DND-41 (cell line): ENCODE data around the gene ATP6V1G3.

Experiments
- ATAC-seq: fragments of 200-7000 bp; cut with Tn5 transposase; 3 replicates; pipeline ENCODE4 v1.9.1; 2021; ENCODE audit warnings: low read depth; ENCODE audit not compliant: insufficient read depth
- DNase-seq: peaks from one replicate; pipeline ENCODE4 v3.0.0-alpha.2; 2020
- H2AFZ ChIP-seq: 2 replicates; pipeline ENCODE4 v1.6.0; 2012; ENCODE audit warnings: low read depth, low read length
- H3K27ac ChIP-seq: 2 replicates; pipeline ENCODE4 v1.5.1; 2012; ENCODE audit warnings: low read length, inconsistent platforms
- H3K27me3 ChIP-seq: fragments of 200-600 bp; sonication (generic); 2 replicates; pipeline ENCODE4 v1.6.0; 2012; ENCODE audit warnings: low read length, mild to moderate bottlenecking, inconsistent platforms; ENCODE audit not compliant: insufficient read depth, poor library complexity
- H3K36me3 ChIP-seq: 2 replicates; pipeline ENCODE4 v1.5.1; 2012; ENCODE audit warnings: low read length, inconsistent platforms; ENCODE audit not compliant: insufficient read depth
- H3K4me1 ChIP-seq: 2 replicates; pipeline ENCODE4 v1.5.1; 2012; ENCODE audit warnings: mild to moderate bottlenecking, low read length; ENCODE audit not compliant: insufficient read depth
- H3K4me2 ChIP-seq: 2 replicates; pipeline ENCODE4 v1.6.0; 2012; ENCODE audit warnings: mild to moderate bottlenecking, moderate library complexity, low read length, inconsistent platforms; ENCODE audit not compliant: insufficient read depth
- H3K4me3 ChIP-seq, 2 experiments: fragments of 200-600 bp in 1 of 2; shearing (Covaris generic) in 1 of 2; 2 replicates each; pipeline ENCODE4 v1.5.1; 2012 to 2016; ENCODE audit warnings: inconsistent platforms in 2 of 2, low read length in 2 of 2, mild to moderate bottlenecking in 2 of 2, low read depth in 1 of 2, moderate library complexity in 1 of 2
- H3K79me2 ChIP-seq: 2 replicates; pipeline ENCODE4 v1.6.0; 2012; ENCODE audit warnings: low read length, inconsistent platforms; ENCODE audit not compliant: insufficient read depth
- H3K9ac ChIP-seq: 2 replicates; pipeline ENCODE4 v1.6.0; 2012; ENCODE audit warnings: low read depth, mild to moderate bottlenecking, inconsistent platforms, low read length, moderate library complexity
- H3K9me3 ChIP-seq: 2 replicates; pipeline ENCODE4 v1.5.1; 2012; ENCODE audit warnings: low read length, moderate library complexity, mild to moderate bottlenecking, inconsistent platforms; ENCODE audit not compliant: insufficient read depth, severe bottlenecking
- H4K20me1 ChIP-seq: 2 replicates; pipeline ENCODE4 v1.6.0; 2012; ENCODE audit warnings: low read length; ENCODE audit not compliant: insufficient read depth
- CTCF ChIP-seq: IDR thresholded peaks from 2 replicates; pipeline ENCODE4 v1.5.1; 2012; ENCODE audit warnings: borderline replicate concordance, low read length, moderate library complexity, mild to moderate bottlenecking; ENCODE audit not compliant: poor library complexity, severe bottlenecking; ENCODE audit errors: extremely low read depth
- EZH2 ChIP-seq: IDR thresholded peaks from 3 replicates; pipeline ENCODE4 v1.6.1; 2012; ENCODE audit warnings: borderline replicate concordance, low read depth, mild to moderate bottlenecking, moderate library complexity, low read length, inconsistent platforms; ENCODE audit not compliant: severe bottlenecking

Gene ATP6V1G3

GRCh38 chr1:198495631-198496030, 44.8 kb downstream of the ATP6V1G3 start:
- H4K20me1 ChIP-seq = no peaks in the 10 kb centered on the region
- H3K4me3 ChIP-seq = no peak overlapping the region
- no peaks in the 10 kb centered on the region for H3K9me3 ChIP-seq
- H3K9ac ChIP-seq = no peak overlapping the region
- no peaks in the 10 kb centered on the region for H3K4me1 ChIP-seq
- no peak overlapping the region for H2AFZ ChIP-seq
- no peaks in the 10 kb centered on the region for H3K27me3 ChIP-seq
- TF ChIP-seq EZH2 (no peak), CTCF (no peak)
- DNase-seq = no peak
- no peak overlapping the region for H3K4me2 ChIP-seq
- no peaks in the 10 kb centered on the region for H3K36me3 ChIP-seq
- no peak overlapping the region for H3K27ac ChIP-seq
- no peaks in the 10 kb centered on the region for H3K79me2 ChIP-seq
- no peak for ATAC-seq

DNA sequence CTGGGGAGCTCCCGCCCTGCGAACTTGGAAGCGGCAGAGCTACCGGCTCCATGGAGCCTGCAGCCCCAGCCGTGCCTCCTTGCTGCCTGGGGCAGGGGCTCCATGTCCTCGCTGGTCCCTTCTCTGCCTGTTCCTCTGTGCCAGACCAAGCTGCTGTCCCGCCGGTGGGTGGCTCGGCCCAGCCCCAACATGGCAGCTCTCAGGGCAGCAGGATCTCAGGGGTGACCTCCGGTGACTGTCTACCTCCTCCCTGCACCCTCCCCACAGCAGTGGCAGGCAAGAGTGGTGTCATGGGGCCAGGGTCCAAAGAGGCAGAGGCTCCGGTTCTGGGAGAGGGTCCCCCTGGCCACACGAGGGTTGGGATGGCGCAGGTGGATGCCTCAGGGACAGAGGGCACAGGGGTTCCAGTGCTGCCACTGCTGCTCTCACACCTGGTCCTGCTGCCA, 45.8 kb downstream of the ATP6V1G3 start:
- no peaks in the 10 kb centered on the region for H3K27me3 ChIP-seq
- H3K4me2 ChIP-seq = no peak overlapping the region
- no peaks in the 10 kb centered on the region for H3K9me3 ChIP-seq
- no peak for ATAC-seq
- no peak overlapping the region for H3K27ac ChIP-seq
- H3K79me2 ChIP-seq = no peaks in the 10 kb centered on the region
- DNase-seq = no peak
- H4K20me1 ChIP-seq = no peaks in the 10 kb centered on the region
- no peaks in the 10 kb centered on the region for H3K4me1 ChIP-seq
- TF ChIP-seq EZH2 = no peak
- TF ChIP-seq CTCF = no peak
- H3K4me3 ChIP-seq = no peak overlapping the region
- H3K36me3 ChIP-seq = no peaks in the 10 kb centered on the region
- H2AFZ ChIP-seq = 0 out of 2 replicates have a peak overlapping the region, but pooled peaks have one; percentile 3
- no peak overlapping the region for H3K9ac ChIP-seq

- Histone ChIP-seq H2AFZ (0 out of 2 replicates have a peak overlapping the region, but pooled peaks have one; percentile 18), H3K9me3 (no peaks in the 10 kb centered on the region), H3K36me3 (no peaks in the 10 kb centered on the region), H3K4me3 (no peak overlapping the region), H4K20me1 (no peaks in the 10 kb centered on the region), H3K4me2 (no peak overlapping the region), H3K27me3 (no peaks in the 10 kb centered on the region), H3K9ac (no peak overlapping the region), H3K4me1 (no peaks in the 10 kb centered on the region), H3K27ac (no peak overlapping the region), H3K79me2 (no peaks in the 10 kb centered on the region)
- no peak for TF ChIP-seq CTCF
- no peak for TF ChIP-seq EZH2
- ATAC-seq = no peak
- no peak for DNase-seq
Measured at GRCh38 chr1:198494139-198494538, 46.3 kb downstream of the ATP6V1G3 start.

GRCh38 chr1:198493329-198493728, 47.2 kb downstream of the ATP6V1G3 start:
- H2AFZ ChIP-seq = no peak overlapping the region; the same call in 1 of the 2 replicates
- no peaks in the 10 kb centered on the region for H3K4me1 ChIP-seq
- no peak overlapping the region for H3K9ac ChIP-seq
- H3K9me3 ChIP-seq = no peaks in the 10 kb centered on the region
- no peak overlapping the region for H3K27ac ChIP-seq
- H3K27me3 ChIP-seq = no peaks in the 10 kb centered on the region
- H3K79me2 ChIP-seq = no peaks in the 10 kb centered on the region
- H3K36me3 ChIP-seq = no peaks in the 10 kb centered on the region
- no peak for DNase-seq
- ATAC-seq = no peak
- H4K20me1 ChIP-seq = no peaks in the 10 kb centered on the region
- H3K4me3 ChIP-seq = no peak overlapping the region
- no peak overlapping the region for H3K4me2 ChIP-seq
- TF ChIP-seq CTCF (no peak), EZH2 (no peak)
